Bronchial smooth muscle cell (primary cell): Measurements from ENCODE around the gene ATP6V1A. TPM values are rescaled to one million over a fixed set of nuclear protein-coding genes. Genes with fewer than 3 reads are reported as not detected.

Experiments
- total RNA-seq: library from RNA; depleted of rRNA; stranded (reverse); fragments of >200 nt; gene quantifications from 2 replicates; pipeline ENCODE4 v1.2.1, GENCODE V29; 2014

ATP6V1A gene
- 61.8 and 79.1 TPM in 2 replicates for total RNA-seq

GRCh38 chr3:113746548-113747282, at the start of gene ATP6V1A:
Gene ATP6V1A (plus strand): TSS chr3:113747035. CDS start chr3:113778754, 31,719 bp downstream.

GRCh38 chr3:113745756-113746547, 883 bp upstream of the ATP6V1A start, which contains the start of gene NAA50:
Gene NAA50 (minus strand): TSS chr3:113746249. CDS start chr3:113745949, 300 bp downstream.

GRCh38 chr3:113838631-113839209, 91.9 kb downstream of the ATP6V1A start, which contains the start of gene GRAMD1C:
Gene GRAMD1C (plus strand): TSS chr3:113838788. CDS start chr3:113838910, 122 bp downstream.

Other genes starting within 250 kb of the ATP6V1A start
- gene SPICE1, start 231.9 kb upstream of the ATP6V1A start, total RNA-seq, result 8.2 and 8.8 TPM in 2 replicates
- not detected in 2 replicates for gene SIDT1, start 214.5 kb upstream of the ATP6V1A start, total RNA-seq
- 4.1 and 4.4 TPM in 2 replicates for gene USF3, start 50.4 kb upstream of the ATP6V1A start, total RNA-seq
- 129 and 149 TPM in 2 replicates for gene NAA50, start 786 bp upstream of the ATP6V1A start, total RNA-seq
- 4.9 and 6.8 TPM in 2 replicates for gene GRAMD1C, start 91.8 kb downstream of the ATP6V1A start, total RNA-seq
- 0.43 and 1.1 TPM in 2 replicates for gene ZDHHC23, start 201.0 kb downstream of the ATP6V1A start, total RNA-seq